Calu3 (cell line): ENCODE results near the gene NPTX1. TPM values are rescaled to one million over a fixed set of nuclear protein-coding genes. Genes with fewer than 3 reads are reported as not detected.

ENCODE experiments used
- BruUV-seq: library from RNA; stranded (reverse); fragments of 400-500 nt; replicated peaks from 2 replicates; lab custom pipeline; 2021; lab: Mats Ljungman, UMichigan
- CTCF ChIA-PET: fragments of 300-600 bp; sonication (Branson Sonifier 250); formaldehyde crosslinking; loops from one replicate; lab custom pipeline; 2022; ENCODE audit warnings: antibody characterized with exemption; lab: Charles Lee
- DNase-seq: peaks from one replicate; pipeline ENCODE4 v3.0.0; 2022
- H3K27ac Mint-ChIP-seq: one replicate; pipeline ENCODE4 v1.8.0; 2022; ENCODE audit warnings: mixed read lengths; ENCODE audit not compliant: unreplicated experiment
- H3K27me3 Mint-ChIP-seq: one replicate; pipeline ENCODE4 v1.8.0; 2022; ENCODE audit warnings: mixed read lengths; ENCODE audit not compliant: unreplicated experiment
- H3K36me3 Mint-ChIP-seq: one replicate; pipeline ENCODE4 v1.8.0; 2022; ENCODE audit warnings: mild to moderate bottlenecking, moderate library complexity, mixed read lengths; ENCODE audit not compliant: insufficient read depth, unreplicated experiment
- H3K4me1 Mint-ChIP-seq: one replicate; pipeline ENCODE4 v1.8.0; 2022; ENCODE audit warnings: mild to moderate bottlenecking, low read depth, mixed read lengths; ENCODE audit not compliant: unreplicated experiment
- H3K4me3 Mint-ChIP-seq: one replicate; pipeline ENCODE4 v1.8.0; 2022; ENCODE audit warnings: mild to moderate bottlenecking, low read depth, moderate library complexity, mixed read lengths; ENCODE audit not compliant: unreplicated experiment
- H3K9me3 Mint-ChIP-seq: one replicate; pipeline ENCODE4 v1.8.0; 2022; ENCODE audit warnings: low read depth, mixed read lengths; ENCODE audit not compliant: unreplicated experiment
- intact Hi-C: fragments of 100-400 bp; cut with micrococcal nuclease; formaldehyde crosslinking; loops from one replicate; pipeline ENCODE4 v1.10.0; 2022; ENCODE audit not compliant: unreplicated experiment
- total RNA-seq: library from RNA; stranded (reverse); gene quantifications from 2 replicates; pipeline ENCODE4 v1.2.3, GENCODE V29; 2022
- TF ChIP-seq, protein P1 (sequence below): fragments of 200-600 bp; IDR thresholded peaks from one replicate; pipeline ENCODE4 v1.8.0; 2022; ENCODE audit warnings: antibody characterized with exemption; ENCODE audit not compliant: unreplicated experiment

NPTX1 gene
- total RNA-seq, 1 experiment from 2014 or later: 0.21 TPM

DNA sequence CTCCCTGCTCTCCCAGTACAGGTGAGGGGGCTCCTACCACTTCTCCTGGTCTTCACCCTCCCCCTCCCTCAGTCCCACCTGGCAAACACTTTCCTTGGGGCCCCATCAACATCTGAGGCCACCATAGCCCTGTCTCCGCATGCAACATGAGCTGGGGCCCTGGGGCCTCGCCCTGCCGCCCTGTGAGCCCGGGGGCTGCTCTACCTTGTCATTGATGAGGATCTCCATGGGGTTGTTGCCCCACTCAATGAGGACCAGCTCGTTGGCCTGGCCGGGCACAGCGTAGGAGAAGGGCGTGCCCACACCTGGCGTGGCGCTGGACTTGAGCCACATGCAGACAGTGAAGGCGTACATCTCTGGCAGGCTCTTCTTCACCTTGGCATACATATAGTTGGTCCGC is 3.4 kb downstream of the NPTX1 start:
- no TSS peak for BruUV-seq
- Mint-ChIP-seq H3K4me1 (peaks cover 9% of the 10 kb centered on the region), H3K4me3 (no peak overlapping the region), H3K27ac (no peak overlapping the region), H3K36me3 (peaks cover 6% of the 10 kb centered on the region), H3K9me3 (no peaks in the 10 kb centered on the region), H3K27me3 (peaks cover 79% of the 10 kb centered on the region)
- intact Hi-C loops: no loop called here
- CTCF ChIA-PET: interaction anchor here (0.6 kb wide), 1 partner anchor 101 kb away, joined by 6 read pairs; no protein-coding TSS in a partner anchor
- DNase-seq: no peak
- TF ChIP-seq, protein P1, sequence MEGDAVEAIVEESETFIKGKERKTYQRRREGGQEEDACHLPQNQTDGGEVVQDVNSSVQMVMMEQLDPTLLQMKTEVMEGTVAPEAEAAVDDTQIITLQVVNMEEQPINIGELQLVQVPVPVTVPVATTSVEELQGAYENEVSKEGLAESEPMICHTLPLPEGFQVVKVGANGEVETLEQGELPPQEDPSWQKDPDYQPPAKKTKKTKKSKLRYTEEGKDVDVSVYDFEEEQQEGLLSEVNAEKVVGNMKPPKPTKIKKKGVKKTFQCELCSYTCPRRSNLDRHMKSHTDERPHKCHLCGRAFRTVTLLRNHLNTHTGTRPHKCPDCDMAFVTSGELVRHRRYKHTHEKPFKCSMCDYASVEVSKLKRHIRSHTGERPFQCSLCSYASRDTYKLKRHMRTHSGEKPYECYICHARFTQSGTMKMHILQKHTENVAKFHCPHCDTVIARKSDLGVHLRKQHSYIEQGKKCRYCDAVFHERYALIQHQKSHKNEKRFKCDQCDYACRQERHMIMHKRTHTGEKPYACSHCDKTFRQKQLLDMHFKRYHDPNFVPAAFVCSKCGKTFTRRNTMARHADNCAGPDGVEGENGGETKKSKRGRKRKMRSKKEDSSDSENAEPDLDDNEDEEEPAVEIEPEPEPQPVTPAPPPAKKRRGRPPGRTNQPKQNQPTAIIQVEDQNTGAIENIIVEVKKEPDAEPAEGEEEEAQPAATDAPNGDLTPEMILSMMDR: no peak

DNA sequence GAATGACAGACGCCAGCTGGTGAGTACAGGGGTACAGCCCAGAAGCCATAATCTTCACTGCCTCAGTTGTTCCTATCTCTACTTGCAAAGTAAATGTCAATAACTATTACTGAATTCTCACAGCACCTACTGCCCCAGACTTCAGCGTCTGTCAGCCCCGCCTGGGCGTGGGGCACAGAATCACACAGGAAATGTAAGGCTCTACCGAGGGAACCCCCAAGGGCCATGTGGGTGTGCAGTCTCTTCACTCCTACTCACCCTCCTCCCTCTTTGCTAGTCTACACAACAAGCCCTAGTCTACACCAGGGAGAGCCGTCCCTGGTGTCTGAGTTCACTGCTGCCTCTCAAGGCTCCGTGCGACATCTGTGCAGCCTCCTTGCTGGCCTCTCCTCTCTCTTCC is 4.5 kb downstream of the NPTX1 start:
- no peak overlapping the region for H3K27ac Mint-ChIP-seq
- TF ChIP-seq, protein P1: no peak
- H3K9me3 Mint-ChIP-seq: no peaks in the 10 kb centered on the region
- intact Hi-C loops: no loop called here
- peaks cover 89% of the 10 kb centered on the region for H3K27me3 Mint-ChIP-seq
- CTCF ChIA-PET: interaction anchor here (0.6 kb wide), 1 partner anchor 69 kb away, joined by 9 read pairs; no protein-coding TSS in a partner anchor
- DNase-seq: no peak
- peaks cover 6% of the 10 kb centered on the region for H3K36me3 Mint-ChIP-seq
- BruUV-seq: no TSS peak
- no peak overlapping the region for H3K4me3 Mint-ChIP-seq
- H3K4me1 Mint-ChIP-seq: peaks cover 9% of the 10 kb centered on the region

DNA sequence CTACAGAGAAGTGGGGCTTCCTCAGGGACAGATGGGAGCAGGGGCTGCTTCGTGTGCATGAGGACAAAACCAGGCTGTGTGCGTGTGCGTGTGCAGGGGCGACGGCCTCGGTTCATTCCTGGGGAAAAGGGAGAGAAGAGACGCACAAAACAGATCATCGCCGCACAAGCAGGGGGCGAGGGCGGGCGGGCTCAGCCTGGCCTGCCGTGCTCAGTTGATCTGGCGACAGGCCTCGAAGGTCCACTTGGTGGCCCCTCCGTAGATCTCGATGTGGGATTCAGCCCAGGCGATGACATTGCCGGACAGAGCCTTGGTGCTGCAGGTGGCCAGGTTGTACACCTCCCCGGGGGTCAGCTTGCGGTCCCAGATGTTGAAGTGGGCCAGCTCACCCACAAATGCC is 5.8 kb downstream of the NPTX1 start:
- no peak overlapping the region for H3K4me3 Mint-ChIP-seq
- intact Hi-C loops: no loop called here
- BruUV-seq: no TSS peak
- peaks cover 6% of the 10 kb centered on the region for H3K36me3 Mint-ChIP-seq
- DNase-seq: no peak
- H3K9me3 Mint-ChIP-seq: no peaks in the 10 kb centered on the region
- H3K27ac Mint-ChIP-seq: no peak overlapping the region
- peaks cover 9% of the 10 kb centered on the region for H3K4me1 Mint-ChIP-seq
- H3K27me3 Mint-ChIP-seq: peaks cover 100% of the 10 kb centered on the region
- CTCF ChIA-PET: no interaction called here
- TF ChIP-seq, protein P1: no peak

DNA sequence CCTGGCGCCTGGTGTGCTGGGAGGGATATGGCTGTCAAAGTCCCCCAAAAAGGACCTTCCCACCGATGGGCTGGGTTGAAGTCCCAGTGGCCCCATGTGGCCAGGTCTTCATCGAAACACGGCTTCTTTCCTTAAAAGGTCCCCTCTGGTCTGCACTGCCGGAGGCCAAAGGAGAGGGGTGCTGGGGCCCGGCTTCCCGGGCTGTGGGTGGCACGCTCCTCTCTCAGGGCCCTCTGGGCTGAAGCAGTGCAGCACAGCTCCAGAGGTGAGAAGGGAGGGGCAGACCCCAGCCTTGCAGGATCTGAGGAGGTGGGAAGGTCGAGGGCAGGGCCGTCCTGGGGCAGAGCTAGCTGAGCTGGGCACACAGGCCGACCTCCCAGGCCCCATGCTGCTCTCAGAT is 6.7 kb downstream of the NPTX1 start:
- TF ChIP-seq, protein P1: no peak
- Mint-ChIP-seq H3K27me3 (peaks cover 100% of the 10 kb centered on the region), H3K4me1 (peaks cover 3% of the 10 kb centered on the region), H3K36me3 (peaks cover 6% of the 10 kb centered on the region), H3K4me3 (no peak overlapping the region), H3K27ac (no peak overlapping the region), H3K9me3 (no peaks in the 10 kb centered on the region)
- BruUV-seq: no TSS peak
- intact Hi-C loops: no loop called here
- no peak for DNase-seq
- CTCF ChIA-PET: no interaction called here
